ENCODE data around the gene TCERG1. TPM values are rescaled to one million over a fixed set of nuclear protein-coding genes. Genes with fewer than 3 reads are reported as not detected.

TCERG1 gene
- total RNA-seq, 4 donors from 2014 or later: 59.1 to 164 (median 65.1) TPM

DNA sequence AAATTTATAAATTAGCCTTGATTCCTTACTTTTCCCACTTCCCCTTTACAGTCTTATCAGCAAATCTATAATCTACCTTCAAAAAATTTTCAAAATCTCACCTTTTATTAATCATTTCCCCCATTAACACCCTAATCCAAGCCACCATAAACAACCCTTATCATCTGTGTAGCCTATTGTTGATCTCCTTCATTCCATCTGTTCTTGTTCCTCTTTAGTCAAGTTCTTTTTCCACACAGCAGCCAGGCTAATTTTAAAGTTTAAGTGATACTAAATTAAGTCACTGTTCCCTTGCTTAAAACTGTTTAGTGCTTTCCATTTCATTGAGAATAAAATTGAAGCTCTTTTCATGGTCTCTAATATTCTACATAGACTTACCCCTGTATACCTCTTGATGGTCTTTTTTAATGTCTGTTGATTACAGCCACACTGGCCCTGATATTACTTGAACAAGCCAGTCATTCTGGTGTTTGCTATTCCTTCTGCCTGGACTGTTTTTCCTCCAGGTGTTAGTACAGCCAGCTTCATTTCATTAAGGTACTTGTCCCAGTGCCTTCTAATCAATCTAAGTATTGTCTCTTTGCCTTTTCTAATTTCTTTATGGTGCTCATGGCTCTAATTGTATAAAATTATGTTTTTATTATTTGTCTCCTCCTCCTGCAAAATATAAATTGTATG lies 37.7 kb downstream of the TCERG1 start:
- no peaks in the 10 kb centered on the region for H3K27me3 ChIP-seq
- no peak for TF ChIP-seq POLR2A (IDR thresholded peaks at IDR 0.05)
- no peak for TF ChIP-seq POLR2AphosphoS5 (IDR thresholded peaks at IDR 0.05)
- TF ChIP-seq EP300 (IDR thresholded peaks at IDR 0.05): no peak
- TF ChIP-seq, protein P1, sequence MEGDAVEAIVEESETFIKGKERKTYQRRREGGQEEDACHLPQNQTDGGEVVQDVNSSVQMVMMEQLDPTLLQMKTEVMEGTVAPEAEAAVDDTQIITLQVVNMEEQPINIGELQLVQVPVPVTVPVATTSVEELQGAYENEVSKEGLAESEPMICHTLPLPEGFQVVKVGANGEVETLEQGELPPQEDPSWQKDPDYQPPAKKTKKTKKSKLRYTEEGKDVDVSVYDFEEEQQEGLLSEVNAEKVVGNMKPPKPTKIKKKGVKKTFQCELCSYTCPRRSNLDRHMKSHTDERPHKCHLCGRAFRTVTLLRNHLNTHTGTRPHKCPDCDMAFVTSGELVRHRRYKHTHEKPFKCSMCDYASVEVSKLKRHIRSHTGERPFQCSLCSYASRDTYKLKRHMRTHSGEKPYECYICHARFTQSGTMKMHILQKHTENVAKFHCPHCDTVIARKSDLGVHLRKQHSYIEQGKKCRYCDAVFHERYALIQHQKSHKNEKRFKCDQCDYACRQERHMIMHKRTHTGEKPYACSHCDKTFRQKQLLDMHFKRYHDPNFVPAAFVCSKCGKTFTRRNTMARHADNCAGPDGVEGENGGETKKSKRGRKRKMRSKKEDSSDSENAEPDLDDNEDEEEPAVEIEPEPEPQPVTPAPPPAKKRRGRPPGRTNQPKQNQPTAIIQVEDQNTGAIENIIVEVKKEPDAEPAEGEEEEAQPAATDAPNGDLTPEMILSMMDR (IDR thresholded peaks at IDR 0.05): no peak
- H3K36me3 ChIP-seq: peaks cover 65% of the 10 kb centered on the region
- DNase-seq (ENCODE audit: low spot score in 2 of 2): no peak
- no peak overlapping the region for H3K27ac ChIP-seq
- no peaks in the 10 kb centered on the region for H3K4me1 ChIP-seq
- no peaks in the 10 kb centered on the region for H3K9me3 ChIP-seq
- no peak overlapping the region for H3K4me3 ChIP-seq

DNA sequence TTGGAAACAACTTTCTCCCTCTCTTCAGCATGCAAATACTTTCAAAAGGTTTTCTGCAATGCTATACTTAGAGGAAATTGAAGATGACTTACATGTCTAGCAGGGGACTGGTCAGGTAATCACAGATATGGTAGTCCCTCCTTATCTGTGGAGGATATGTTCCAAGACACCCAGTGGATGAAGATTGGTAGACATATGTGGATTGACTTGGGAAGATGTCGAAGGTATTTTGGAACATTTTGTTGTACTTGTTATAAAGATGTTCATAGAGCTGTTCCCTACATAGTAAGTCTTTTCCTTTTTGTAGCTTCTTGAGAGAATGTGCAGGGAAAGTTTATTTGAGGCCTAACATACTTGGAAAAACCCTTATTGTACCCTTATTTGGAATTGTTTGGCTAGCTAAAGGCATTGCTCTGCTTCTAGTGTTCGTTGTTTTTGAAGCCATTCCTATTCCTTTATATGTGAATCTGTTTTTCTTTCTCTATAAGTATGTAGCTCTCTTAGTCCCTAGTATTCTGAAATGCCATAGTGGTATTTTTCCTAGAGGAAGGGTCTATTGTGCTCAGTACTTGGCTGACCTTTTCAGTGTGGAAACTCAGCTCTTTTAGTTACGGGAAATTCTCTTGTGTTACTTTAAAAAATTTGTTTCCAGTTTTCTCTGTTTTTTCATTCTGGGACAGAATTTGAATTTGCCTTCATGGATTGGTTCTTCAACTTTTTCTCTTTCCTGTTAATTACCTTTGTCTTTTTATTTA lies 43.1 kb downstream of the TCERG1 start:
- Histone ChIP-seq H3K27me3 (no peaks in the 10 kb centered on the region), H3K4me3 (no peak overlapping the region), H3K4me1 (no peaks in the 10 kb centered on the region), H3K9me3 (no peaks in the 10 kb centered on the region), H3K36me3 (peaks cover 29% of the 10 kb centered on the region), H3K27ac (no peak overlapping the region)
- DNase-seq (ENCODE audit: low spot score in 2 of 2): no peak
- TF ChIP-seq POLR2AphosphoS5 (IDR thresholded peaks at IDR 0.05): no peak
- no peak for TF ChIP-seq POLR2A (IDR thresholded peaks at IDR 0.05)
- TF ChIP-seq, protein P1 (IDR thresholded peaks at IDR 0.05): no peak
- 61% methylated on average over 3 of the region's 3 CpGs for WGBS

DNA sequence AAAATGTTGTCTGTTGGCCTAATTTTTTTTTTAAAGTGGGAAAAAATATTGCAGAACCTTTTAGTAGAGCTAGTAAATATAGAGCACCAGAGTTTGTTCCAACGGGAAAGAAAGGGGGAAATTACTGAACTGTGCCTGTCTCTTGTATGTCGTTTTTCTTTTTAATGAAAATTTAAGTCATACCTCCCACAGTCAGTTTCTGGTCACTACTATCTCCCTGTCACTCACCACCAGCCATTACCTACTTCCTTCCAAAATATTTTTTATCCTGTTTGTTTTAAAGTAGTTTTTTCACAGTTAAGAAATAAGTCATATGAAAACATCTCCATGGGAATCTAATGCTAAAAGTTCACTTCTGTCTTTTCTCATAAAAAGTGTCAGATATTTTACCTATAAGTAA lies 47.5 kb downstream of the TCERG1 start:
- Histone ChIP-seq H3K4me3 (no peak overlapping the region), H3K9me3 (no peaks in the 10 kb centered on the region), H3K36me3 (peaks cover 23% of the 10 kb centered on the region), H3K27ac (no peak overlapping the region), H3K27me3 (no peaks in the 10 kb centered on the region), H3K4me1 (no peaks in the 10 kb centered on the region)
- TF ChIP-seq POLR2AphosphoS5 (IDR thresholded peaks at IDR 0.05) (no peak), EP300 (IDR thresholded peaks at IDR 0.05) (no peak), POLR2A (IDR thresholded peaks at IDR 0.05) (no peak)
- TF ChIP-seq, protein P1 (IDR thresholded peaks at IDR 0.05): no peak
- 81% methylated on average over 2 of the region's 2 CpGs for WGBS
- no peak for DNase-seq (ENCODE audit: low spot score in 2 of 2)

DNA sequence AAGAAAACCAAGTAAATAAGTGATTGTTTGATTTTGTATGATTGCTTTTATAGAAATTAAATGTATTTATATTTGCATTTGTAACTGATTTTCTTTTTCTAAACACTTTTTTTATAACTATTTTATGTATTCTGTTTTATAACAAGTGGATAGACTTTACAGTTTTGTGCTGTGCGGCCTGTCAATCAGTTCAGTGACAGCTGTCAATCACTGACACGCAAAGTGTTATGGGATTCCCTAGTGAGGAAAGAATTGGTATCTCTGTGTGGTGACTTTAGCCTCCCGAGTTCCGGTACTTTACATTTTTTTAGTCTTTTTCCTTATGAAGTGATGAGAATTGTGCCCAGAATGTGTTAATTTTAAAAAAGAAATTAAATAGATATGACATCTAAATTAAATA lies 52.5 kb downstream of the TCERG1 start:
- DNase-seq (ENCODE audit: low spot score in 2 of 2): no peak
- H3K36me3 ChIP-seq: peaks cover 33% of the 10 kb centered on the region
- H3K27me3 ChIP-seq: no peaks in the 10 kb centered on the region
- H3K27ac ChIP-seq: no peak overlapping the region
- no peak overlapping the region for H3K4me3 ChIP-seq
- TF ChIP-seq POLR2AphosphoS5 (IDR thresholded peaks at IDR 0.05) (no peak), POLR2A (IDR thresholded peaks at IDR 0.05) (no peak), EP300 (IDR thresholded peaks at IDR 0.05) (no peak)
- TF ChIP-seq, protein P1 (IDR thresholded peaks at IDR 0.05): no peak
- H3K9me3 ChIP-seq: no peaks in the 10 kb centered on the region
- no peaks in the 10 kb centered on the region for H3K4me1 ChIP-seq
- WGBS: 96% methylated on average over 4 of the region's 4 CpGs

DNA sequence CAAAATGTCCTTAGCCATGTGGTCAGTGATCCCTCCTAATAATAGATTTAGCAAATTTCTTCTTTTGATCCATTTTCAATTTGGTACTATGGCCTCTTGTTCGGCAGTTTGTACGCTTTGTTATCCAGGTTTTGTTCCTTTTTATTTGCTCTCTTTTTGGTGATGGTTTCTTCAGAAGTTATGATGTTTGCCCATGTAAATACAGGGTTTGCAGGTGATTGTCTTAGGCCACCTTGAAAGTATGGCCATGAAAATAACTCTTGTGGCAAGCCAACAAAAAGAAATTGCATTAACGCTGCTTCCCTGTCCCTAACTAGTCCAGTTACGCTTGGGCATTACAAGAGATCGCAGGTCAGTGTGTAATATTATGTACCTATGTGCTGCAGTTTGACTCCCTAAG lies 60.3 kb downstream of the TCERG1 start:
- Histone ChIP-seq H3K9me3 (no peaks in the 10 kb centered on the region), H3K4me3 (no peak overlapping the region), H3K27me3 (no peaks in the 10 kb centered on the region), H3K4me1 (no peaks in the 10 kb centered on the region), H3K27ac (no peak overlapping the region), H3K36me3 (peaks cover 88% of the 10 kb centered on the region)
- DNase-seq (ENCODE audit: low spot score in 2 of 2): no peak
- 98% methylated on average over 5 of the region's 5 CpGs for WGBS
- TF ChIP-seq POLR2AphosphoS5 (IDR thresholded peaks at IDR 0.05) (no peak), EP300 (IDR thresholded peaks at IDR 0.05) (no peak)
